Astrocyte of the spinal cord (primary cell): ENCODE data around the gene ST3GAL4.

Experiments
- DNase-seq: peaks from one replicate; pipeline ENCODE4 v3.0.0; 2011; ENCODE audit warnings: low read depth, low spot score
- H3K4me3 ChIP-seq: 2 replicates; pipeline ENCODE4 v1.5.1; 2011; ENCODE audit warnings: low read depth, mild to moderate bottlenecking, low read length, moderate library complexity
- CTCF ChIP-seq: IDR thresholded peaks from 2 replicates; pipeline ENCODE4 v1.5.1; 2012; ENCODE audit warnings: low read depth, mild to moderate bottlenecking, low read length, inconsistent platforms
- in situ Hi-C: cut with HindIII; loops from 2 replicates; pipeline ENCODE4 v1.10.0; 2017; ENCODE audit warnings: low sequenced_read_pairs

The ST3GAL4 gene

GRCh38 chr11:126456089-126456488 is 100.6 kb downstream of the ST3GAL4 start:
- no peak overlapping the region for H3K4me3 ChIP-seq
- no peak for TF ChIP-seq CTCF
- in situ Hi-C loops: no loop called here
- no peak for DNase-seq

GRCh38 chr11:126456783-126457542 is 101.5 kb downstream of the ST3GAL4 start:
- in situ Hi-C loops: no loop called here
- no peak for TF ChIP-seq CTCF
- H3K4me3 ChIP-seq: no peak overlapping the region
- DNase-seq: no peak

GRCh38 chr11:126457817-126458216 is 102.3 kb downstream of the ST3GAL4 start:
- DNase-seq: no peak
- in situ Hi-C loops: no loop called here
- no peak overlapping the region for H3K4me3 ChIP-seq
- TF ChIP-seq CTCF: no peak

GRCh38 chr11:126459691-126460281 is 104.3 kb downstream of the ST3GAL4 start:
- H3K4me3 ChIP-seq: no peak overlapping the region
- in situ Hi-C loops: no loop called here
- DNase-seq: peak; percentile 54
- no peak for TF ChIP-seq CTCF

GRCh38 chr11:126460417-126461095 is 105.1 kb downstream of the ST3GAL4 start:
- TF ChIP-seq CTCF: no peak
- H3K4me3 ChIP-seq: no peak overlapping the region
- no peak for DNase-seq
- in situ Hi-C loops: no loop called here

- in situ Hi-C loops: no loop called here
- DNase-seq: no peak
- TF ChIP-seq CTCF: no peak
- no peak overlapping the region for H3K4me3 ChIP-seq
Measured at GRCh38 chr11:126461096-126461440, 105.6 kb downstream of the ST3GAL4 start.
